Type B pancreatic cell (in vitro differentiated cells): ENCODE measurements around the gene FMNL2. TPM values are rescaled to one million over a fixed set of nuclear protein-coding genes. Genes with fewer than 3 reads are reported as not detected.

Experiments
- DNase-seq: peaks from one replicate; pipeline ENCODE4 v3.0.0; 2021; ENCODE audit warnings: mixed read lengths; ENCODE audit not compliant: unreplicated experiment; ENCODE audit errors: extremely low spot score
- H3K27ac Mint-ChIP-seq: 2 replicates; pipeline ENCODE4 v1.8.0; 2021; ENCODE audit warnings: mild to moderate bottlenecking, mixed read lengths
- H3K27me3 Mint-ChIP-seq: 2 replicates; pipeline ENCODE4 v1.8.0; 2021; ENCODE audit warnings: mixed read lengths
- H3K36me3 Mint-ChIP-seq: 2 replicates; pipeline ENCODE4 v1.8.0; 2021; ENCODE audit warnings: mixed read lengths
- H3K4me1 Mint-ChIP-seq: one replicate; pipeline ENCODE4 v1.8.0; 2021; ENCODE audit warnings: mixed read lengths; ENCODE audit not compliant: unreplicated experiment
- H3K4me3 Mint-ChIP-seq: 2 replicates; pipeline ENCODE4 v1.8.0; 2021; ENCODE audit warnings: mild to moderate bottlenecking, mixed read lengths
- H3K9me3 Mint-ChIP-seq: 2 replicates; pipeline ENCODE4 v1.8.0; 2021; ENCODE audit warnings: mixed read lengths
- CTCF ChIP-seq: fragments of 200-600 bp; sonication (generic); conservative IDR thresholded peaks from 2 replicates; pipeline ENCODE4 v1.5.0; 2021; ENCODE audit warnings: antibody characterized with exemption, mild to moderate bottlenecking
- total RNA-seq: library from RNA; stranded (reverse); gene quantifications from 2 replicates; pipeline ENCODE4 v1.2.1, GENCODE V29; 2021; ENCODE audit warnings: low replicate concordance

Gene FMNL2
- total RNA-seq, 1 donor from 2014 or later = 62.1 TPM

DNA sequence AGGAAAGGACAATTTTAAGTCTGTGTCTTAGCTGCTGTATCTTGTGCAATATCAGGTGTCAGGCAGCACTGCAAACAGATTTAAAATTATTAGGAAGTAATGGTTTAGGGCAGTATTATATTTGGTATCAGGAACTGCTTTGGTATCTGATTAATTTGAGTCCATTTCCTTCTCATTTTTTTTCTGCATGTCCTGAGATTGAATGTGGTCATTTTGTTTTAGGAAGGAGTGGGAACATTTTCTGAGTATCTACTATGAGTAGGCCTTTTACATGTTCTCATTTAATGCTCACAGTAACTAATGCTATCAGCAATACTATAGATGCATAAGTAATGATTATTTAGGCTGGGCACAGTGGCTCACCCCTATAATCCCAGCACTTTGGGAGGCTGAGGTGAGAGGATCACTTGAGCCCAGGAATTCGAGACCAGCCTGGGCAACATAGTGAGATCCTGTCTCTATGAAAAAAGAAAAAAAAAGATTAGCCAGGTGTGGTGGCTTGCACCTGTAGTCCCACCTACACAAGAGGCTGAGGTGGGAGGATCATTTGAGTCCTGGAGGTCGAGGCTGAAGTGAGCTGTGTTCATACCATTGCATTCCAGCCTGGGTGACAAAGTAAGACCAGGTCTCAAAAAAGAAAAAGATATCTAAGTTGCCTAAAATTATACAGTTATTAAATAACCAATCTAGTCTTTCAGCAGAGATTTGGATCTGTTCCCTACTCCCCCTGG, 4.7 kb downstream of the FMNL2 start:
- H3K36me3 Mint-ChIP-seq = peaks cover 11% of the 10 kb centered on the region
- H3K27ac Mint-ChIP-seq = peak overlapping the region; percentile 25
- no peak for TF ChIP-seq CTCF
- no peaks in the 10 kb centered on the region for H3K9me3 Mint-ChIP-seq
- H3K4me3 Mint-ChIP-seq = no peak overlapping the region
- no peaks in the 10 kb centered on the region for H3K27me3 Mint-ChIP-seq
- DNase-seq = no peak
- H3K4me1 Mint-ChIP-seq = peaks cover 39% of the 10 kb centered on the region

DNA sequence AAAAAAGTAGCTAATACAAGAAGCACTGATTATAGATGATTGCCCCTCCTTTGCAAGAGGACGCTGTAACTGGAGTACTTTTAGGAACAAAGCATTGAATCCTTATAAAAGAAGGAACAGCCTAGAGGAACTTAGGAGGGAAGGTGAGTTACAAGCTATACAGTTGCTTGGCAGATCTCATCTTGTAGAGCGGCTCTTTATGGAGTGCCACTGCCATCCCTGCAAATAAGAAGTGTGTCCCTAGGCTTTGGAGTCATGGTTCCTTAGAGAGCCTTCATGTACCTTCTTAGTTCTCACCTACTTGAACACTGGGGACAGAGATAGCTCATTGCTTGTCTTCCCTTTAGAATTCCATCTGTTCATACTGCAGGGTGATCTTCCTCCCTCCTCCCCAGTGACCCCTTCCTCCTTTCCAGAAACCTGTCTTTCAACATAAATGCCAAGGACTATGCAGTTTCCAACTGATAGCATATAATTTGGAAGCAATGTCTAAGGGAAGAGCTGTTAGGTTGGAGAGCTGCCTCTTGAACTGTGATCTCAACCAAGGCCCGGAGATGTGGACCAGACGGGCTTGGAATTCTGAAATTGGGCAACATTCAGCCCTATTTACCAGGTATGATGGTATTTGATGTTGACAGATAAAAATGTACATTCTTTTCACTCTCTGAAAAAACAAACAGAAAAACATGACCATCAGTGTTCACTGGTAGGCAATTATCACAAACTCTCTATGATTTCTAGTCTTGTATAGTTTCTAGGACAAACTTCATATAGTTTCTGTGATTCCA, 7.5 kb downstream of the FMNL2 start:
- no peaks in the 10 kb centered on the region for H3K9me3 Mint-ChIP-seq
- no peak overlapping the region for H3K27ac Mint-ChIP-seq
- peaks cover 11% of the 10 kb centered on the region for H3K36me3 Mint-ChIP-seq
- no peak for DNase-seq
- no peak overlapping the region for H3K4me3 Mint-ChIP-seq
- H3K27me3 Mint-ChIP-seq = no peaks in the 10 kb centered on the region
- TF ChIP-seq CTCF = no peak
- peaks cover 34% of the 10 kb centered on the region for H3K4me1 Mint-ChIP-seq

DNA sequence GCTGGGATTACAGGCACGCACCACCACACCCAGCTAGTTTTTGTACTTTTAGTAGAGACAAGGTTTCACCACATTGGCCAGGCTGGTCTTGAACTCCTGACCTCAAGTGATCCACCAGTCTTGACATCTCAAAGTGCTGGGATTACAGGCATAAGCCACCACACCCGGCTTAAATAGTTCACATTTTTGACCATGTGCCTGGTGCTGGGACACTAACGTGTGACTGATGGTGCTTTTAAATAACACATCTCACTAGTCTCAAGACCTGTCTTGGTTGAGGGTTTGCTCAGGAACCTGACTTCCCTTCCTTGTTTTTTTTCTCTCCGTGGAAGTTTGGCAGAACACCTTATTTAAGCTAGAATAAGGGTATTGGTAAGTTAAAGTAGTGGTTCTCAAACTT, 8.5 kb downstream of the FMNL2 start:
- DNase-seq = no peak
- Mint-ChIP-seq H3K27ac (no peak overlapping the region), H3K4me3 (no peak overlapping the region), H3K9me3 (no peaks in the 10 kb centered on the region), H3K36me3 (peaks cover 17% of the 10 kb centered on the region), H3K27me3 (no peaks in the 10 kb centered on the region), H3K4me1 (peaks cover 32% of the 10 kb centered on the region)
- TF ChIP-seq CTCF = no peak

DNA sequence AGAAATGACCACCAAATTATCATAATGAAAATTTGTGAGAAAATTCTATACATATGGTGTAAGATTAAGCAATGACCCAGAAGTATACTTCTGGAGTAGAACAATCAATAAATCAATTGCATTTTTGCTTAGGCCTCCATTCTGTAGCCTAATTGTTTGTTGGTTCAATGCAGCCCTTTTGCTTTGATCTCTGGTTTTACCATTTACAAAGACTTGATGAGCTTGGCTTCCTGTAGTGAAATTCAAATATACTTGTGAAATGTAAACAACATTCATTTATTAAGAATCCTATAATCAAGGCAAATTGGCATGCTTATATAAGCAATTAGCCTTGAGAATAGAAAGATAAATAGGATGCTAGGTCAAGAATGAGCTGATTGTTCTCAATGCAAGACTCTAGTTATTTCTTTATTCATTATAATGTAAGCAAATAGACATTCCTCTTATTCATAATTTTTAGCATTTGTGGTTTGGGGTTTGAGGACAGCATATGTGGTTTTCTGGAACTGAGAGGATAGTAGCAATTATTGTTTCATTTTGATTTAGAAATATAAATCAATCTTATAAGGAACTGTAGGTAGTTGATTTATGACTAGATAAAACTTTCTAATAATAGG, 9.7 kb downstream of the FMNL2 start:
- TF ChIP-seq CTCF = no peak
- Mint-ChIP-seq H3K4me1 (peaks cover 22% of the 10 kb centered on the region), H3K9me3 (no peaks in the 10 kb centered on the region), H3K27ac (no peak overlapping the region), H3K4me3 (no peak overlapping the region), H3K36me3 (peaks cover 25% of the 10 kb centered on the region), H3K27me3 (no peaks in the 10 kb centered on the region)
- no peak for DNase-seq

GRCh38 chr2:152347076-152347475, 12.1 kb downstream of the FMNL2 start:
- H3K27me3 Mint-ChIP-seq = no peaks in the 10 kb centered on the region
- DNase-seq = no peak
- H3K4me3 Mint-ChIP-seq = no peak overlapping the region
- peaks cover 13% of the 10 kb centered on the region for H3K4me1 Mint-ChIP-seq
- no peak overlapping the region for H3K27ac Mint-ChIP-seq
- H3K9me3 Mint-ChIP-seq = no peaks in the 10 kb centered on the region
- H3K36me3 Mint-ChIP-seq = peaks cover 24% of the 10 kb centered on the region
- no peak for TF ChIP-seq CTCF
